ENCODE measurements around the gene BCAN.

The BCAN gene, protein sequence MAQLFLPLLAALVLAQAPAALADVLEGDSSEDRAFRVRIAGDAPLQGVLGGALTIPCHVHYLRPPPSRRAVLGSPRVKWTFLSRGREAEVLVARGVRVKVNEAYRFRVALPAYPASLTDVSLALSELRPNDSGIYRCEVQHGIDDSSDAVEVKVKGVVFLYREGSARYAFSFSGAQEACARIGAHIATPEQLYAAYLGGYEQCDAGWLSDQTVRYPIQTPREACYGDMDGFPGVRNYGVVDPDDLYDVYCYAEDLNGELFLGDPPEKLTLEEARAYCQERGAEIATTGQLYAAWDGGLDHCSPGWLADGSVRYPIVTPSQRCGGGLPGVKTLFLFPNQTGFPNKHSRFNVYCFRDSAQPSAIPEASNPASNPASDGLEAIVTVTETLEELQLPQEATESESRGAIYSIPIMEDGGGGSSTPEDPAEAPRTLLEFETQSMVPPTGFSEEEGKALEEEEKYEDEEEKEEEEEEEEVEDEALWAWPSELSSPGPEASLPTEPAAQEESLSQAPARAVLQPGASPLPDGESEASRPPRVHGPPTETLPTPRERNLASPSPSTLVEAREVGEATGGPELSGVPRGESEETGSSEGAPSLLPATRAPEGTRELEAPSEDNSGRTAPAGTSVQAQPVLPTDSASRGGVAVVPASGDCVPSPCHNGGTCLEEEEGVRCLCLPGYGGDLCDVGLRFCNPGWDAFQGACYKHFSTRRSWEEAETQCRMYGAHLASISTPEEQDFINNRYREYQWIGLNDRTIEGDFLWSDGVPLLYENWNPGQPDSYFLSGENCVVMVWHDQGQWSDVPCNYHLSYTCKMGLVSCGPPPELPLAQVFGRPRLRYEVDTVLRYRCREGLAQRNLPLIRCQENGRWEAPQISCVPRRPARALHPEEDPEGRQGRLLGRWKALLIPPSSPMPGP

GRCh38 chr1:156641761-156642264 lies at the start of gene BCAN:
Gene BCAN, plus strand, starts transcription at chr1:156642117. Its CDS starts 3,938 bp downstream, at chr1:156646055.
- TF ChIP-seq, protein P1, sequence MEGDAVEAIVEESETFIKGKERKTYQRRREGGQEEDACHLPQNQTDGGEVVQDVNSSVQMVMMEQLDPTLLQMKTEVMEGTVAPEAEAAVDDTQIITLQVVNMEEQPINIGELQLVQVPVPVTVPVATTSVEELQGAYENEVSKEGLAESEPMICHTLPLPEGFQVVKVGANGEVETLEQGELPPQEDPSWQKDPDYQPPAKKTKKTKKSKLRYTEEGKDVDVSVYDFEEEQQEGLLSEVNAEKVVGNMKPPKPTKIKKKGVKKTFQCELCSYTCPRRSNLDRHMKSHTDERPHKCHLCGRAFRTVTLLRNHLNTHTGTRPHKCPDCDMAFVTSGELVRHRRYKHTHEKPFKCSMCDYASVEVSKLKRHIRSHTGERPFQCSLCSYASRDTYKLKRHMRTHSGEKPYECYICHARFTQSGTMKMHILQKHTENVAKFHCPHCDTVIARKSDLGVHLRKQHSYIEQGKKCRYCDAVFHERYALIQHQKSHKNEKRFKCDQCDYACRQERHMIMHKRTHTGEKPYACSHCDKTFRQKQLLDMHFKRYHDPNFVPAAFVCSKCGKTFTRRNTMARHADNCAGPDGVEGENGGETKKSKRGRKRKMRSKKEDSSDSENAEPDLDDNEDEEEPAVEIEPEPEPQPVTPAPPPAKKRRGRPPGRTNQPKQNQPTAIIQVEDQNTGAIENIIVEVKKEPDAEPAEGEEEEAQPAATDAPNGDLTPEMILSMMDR (IDR thresholded peaks at IDR 0.05; ENCODE audit: low read depth, low read length): no peak
- H3K4me3 ChIP-seq (ENCODE audit: low read depth, low read length): no peak within 1 kb of the TSS

DNA sequence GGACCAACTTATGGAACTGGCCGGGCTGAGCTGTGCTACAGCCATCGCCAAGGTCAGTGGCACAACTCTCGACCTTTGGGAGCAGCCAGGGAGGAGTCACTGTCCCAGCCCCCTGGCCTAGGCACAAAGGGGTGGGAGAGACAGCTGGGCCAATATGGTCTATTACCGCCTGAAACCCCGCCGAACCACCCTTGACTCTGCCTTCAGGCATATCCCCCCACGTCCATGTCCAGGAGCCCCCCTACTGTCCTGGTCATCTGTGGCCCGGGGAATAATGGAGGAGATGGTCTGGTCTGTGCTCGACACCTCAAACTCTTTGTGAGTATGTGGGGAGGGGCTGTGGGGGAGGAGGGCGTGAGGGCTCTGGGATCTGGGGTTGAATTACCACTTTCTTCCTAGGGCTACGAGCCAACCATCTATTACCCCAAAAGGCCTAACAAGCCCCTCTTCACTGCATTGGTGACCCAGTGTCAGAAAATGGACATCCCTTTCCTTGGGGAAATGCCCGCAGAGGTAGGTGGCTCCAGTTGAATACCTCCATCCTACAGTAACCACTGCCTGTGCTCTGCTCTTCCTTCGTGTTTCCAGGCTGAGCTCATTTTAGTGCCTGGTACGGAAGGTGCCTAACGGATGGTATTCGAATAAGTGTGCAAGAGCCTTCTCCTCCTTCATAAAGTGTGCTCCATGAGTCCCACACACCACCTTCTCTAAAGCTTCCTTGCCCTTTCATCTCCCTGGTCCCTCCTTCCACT lies 49.6 kb upstream of the BCAN start:
- H3K4me3 ChIP-seq (ENCODE audit: low read depth, low read length): peak overlapping the region; percentile 65
- TF ChIP-seq, protein P1 (IDR thresholded peaks at IDR 0.05; ENCODE audit: low read depth, low read length): no peak

GRCh38 chr1:156592910-156593660 lies 48.8 kb upstream of the BCAN start:
- no peak overlapping the region for H3K4me3 ChIP-seq (ENCODE audit: low read depth, low read length)
- TF ChIP-seq, protein P1 (IDR thresholded peaks at IDR 0.05; ENCODE audit: low read depth, low read length): no peak

DNA sequence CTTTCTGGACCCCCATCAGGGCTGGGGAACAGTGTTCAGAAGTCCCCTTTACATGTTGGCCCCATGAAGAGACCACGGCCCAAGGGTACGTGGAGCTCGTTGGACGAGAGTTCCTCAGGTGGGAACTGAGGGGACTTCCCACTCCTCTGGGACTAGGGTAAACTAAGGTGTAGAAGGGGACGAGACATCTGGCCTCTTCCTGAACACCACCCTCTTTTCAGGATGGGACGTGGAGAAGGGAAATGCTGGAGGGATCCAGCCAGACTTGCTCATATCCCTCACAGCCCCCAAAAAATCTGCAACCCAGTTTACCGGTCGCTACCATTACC lies 48.3 kb upstream of the BCAN start:
- TF ChIP-seq, protein P1 (IDR thresholded peaks at IDR 0.05; ENCODE audit: low read depth, low read length): no peak
- no peak overlapping the region for H3K4me3 ChIP-seq (ENCODE audit: low read depth, low read length)

DNA sequence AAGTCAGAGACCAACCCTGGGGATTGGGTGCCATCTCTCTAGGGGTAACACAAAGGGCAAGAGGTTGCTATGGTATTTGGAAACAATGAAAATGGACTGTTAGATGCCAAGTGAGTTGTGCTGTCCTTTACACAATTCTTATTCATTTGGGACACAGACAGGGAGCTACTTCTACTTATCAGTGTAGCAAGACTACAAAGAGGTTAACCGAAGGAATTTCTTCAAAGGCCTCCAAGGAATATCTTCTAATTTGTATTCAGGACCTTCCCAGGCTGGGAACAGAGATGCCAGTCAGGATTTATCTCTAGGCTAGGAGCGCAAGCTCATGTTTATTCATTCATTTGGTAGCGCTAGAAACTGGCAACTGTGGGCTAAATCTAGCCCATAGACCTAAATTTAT lies 47.7 kb upstream of the BCAN start:
- H3K4me3 ChIP-seq (ENCODE audit: low read depth, low read length): no peak overlapping the region
- TF ChIP-seq, protein P1 (IDR thresholded peaks at IDR 0.05; ENCODE audit: low read depth, low read length): no peak

DNA sequence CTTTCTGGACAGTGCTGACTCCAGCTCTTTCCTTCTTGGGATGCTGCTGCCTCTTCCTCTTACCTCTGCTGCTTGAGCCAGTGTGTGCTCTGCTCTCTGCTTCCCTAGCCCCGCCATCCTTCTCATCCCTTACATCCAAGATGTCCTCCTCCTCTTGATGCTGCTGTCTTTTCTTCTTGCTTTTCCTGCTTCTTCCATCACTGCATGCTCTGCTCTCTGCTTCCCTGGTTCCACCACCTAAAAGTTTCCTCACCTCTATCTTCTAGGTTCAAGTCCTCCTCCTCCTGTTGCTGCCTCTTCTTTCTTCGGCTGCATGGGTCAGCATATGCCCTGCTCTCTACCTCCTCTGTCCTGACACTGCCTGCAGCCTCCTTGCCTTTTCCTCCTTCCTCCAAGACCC lies 46.9 kb upstream of the BCAN start:
- TF ChIP-seq, protein P1 (IDR thresholded peaks at IDR 0.05; ENCODE audit: low read depth, low read length): no peak
- H3K4me3 ChIP-seq (ENCODE audit: low read depth, low read length): no peak overlapping the region

Measured in WI38 (cell line).